Lower leg skin (tissue), 4 donors: ENCODE measurements around the gene DIABLO. TPM values are rescaled to one million over a fixed set of nuclear protein-coding genes. Genes with fewer than 3 reads are reported as not detected.
A peak's percentile ranks its signal among the peaks of the same experiment; 100 is the strongest.
"Not testable (repeated sequence)": the region's sequence is repeated elsewhere in the genome, so short reads cannot be mapped to it uniquely, and the experiment has no call there.

ENCODE experiments used
- DNase-seq, 2 donors: peaks; one replicate each; pipeline ENCODE4 v3.0.0-alpha.2; 2019; ENCODE audit warnings: low spot score in 2 of 2
- H3K4me3 ChIP-seq: fragments of 200-600 bp; sonication (generic); 2 replicates; pipeline ENCODE4 v1.5.1; 2017; ENCODE audit warnings: mild to moderate bottlenecking, low read depth; ENCODE audit not compliant: poor library complexity, severe bottlenecking
- CTCF ChIP-seq, 3 donors: fragments of 450-650 bp; IDR thresholded peaks; one replicate each; pipeline ENCODE4 v1.5.1; 2016; ENCODE audit warnings: antibody characterized with exemption in 3 of 3, mild to moderate bottlenecking in 3 of 3, moderate library complexity in 2 of 3
- POLR2A ChIP-seq, 2 donors: fragments of 450-650 bp; IDR thresholded peaks; one replicate each; pipeline ENCODE4 v1.6.1; 2016 to 2017; ENCODE audit warnings: antibody characterized with exemption in 2 of 2, mild to moderate bottlenecking in 1 of 2, moderate library complexity in 1 of 2
- WGBS, 2 donors: methylation state at CpG; one replicate each; pipeline ENCODE4 v1.1.5; 2018; 5-methylcytosine and 5-hydroxymethylcytosine counted together
- intact Hi-C: fragments of 100-400 bp; cut with DNase I; formaldehyde crosslinking; loops from one replicate; pipeline ENCODE4 v1.15.0; 2023; ENCODE audit warnings: low total_unique reads
- total RNA-seq, 4 donors: library from RNA; depleted of rRNA; stranded (reverse); fragments of >200 nt; gene quantifications; one replicate each; pipeline ENCODE4 v1.1.0, GENCODE V29; 2016

DIABLO gene
- total RNA-seq: 10 to 100 TPM; 35.5 to 43.9 (median 40.8) TPM

GRCh38 chr12:122225683-122226365 lies at the start of gene DIABLO:
Gene DIABLO, minus strand, starts transcription at chr12:122226052. Its CDS starts 38 bp downstream, at chr12:122226014.
- DNase-seq: peak; percentile 99 to 100
- intact Hi-C loops: no loop called here
- TF ChIP-seq POLR2A (IDR thresholded peaks at IDR 0.05) (peak in 1 of 2 donors; percentile 86), CTCF (IDR thresholded peaks at IDR 0.05) (no peak)
- 0 to 1% methylated on average over 46 to 70 of the region's 74 CpGs for whole genome bisulfite sequencing, 2 donors
- peak within 1 kb of the TSS; percentile 91 for H3K4me3 ChIP-seq

- no peak overlapping the region for H3K4me3 ChIP-seq
- intact Hi-C loops: no loop called here
- DNase-seq: no peak
- no peak for TF ChIP-seq CTCF (IDR thresholded peaks at IDR 0.05)
- no peak for TF ChIP-seq POLR2A (IDR thresholded peaks at IDR 0.05)
- 82 to 87% methylated on average over 8 of the region's 8 CpGs for WGBS, 2 donors
Observed at GRCh38 chr12:122275459-122275858, 49.6 kb upstream of the DIABLO start.

- intact Hi-C loops: no loop called here
- no peak for TF ChIP-seq CTCF (IDR thresholded peaks at IDR 0.05)
- no peak for TF ChIP-seq POLR2A (IDR thresholded peaks at IDR 0.05)
- H3K4me3 ChIP-seq: peak within 1 kb of the TSS; percentile 91
- DNase-seq: peak; percentile 97 to 99
- WGBS, 2 donors: 1% methylated on average over 36 to 52 of the region's 56 CpGs
Observed at GRCh38 chr12:122266230-122266901, 40.5 kb upstream of the DIABLO start, which contains the start of gene VPS33A. Gene VPS33A, minus strand, starts transcription at chr12:122266494. Its CDS starts 86 bp downstream, at chr12:122266408.

- no peak for TF ChIP-seq POLR2A (IDR thresholded peaks at IDR 0.05)
- intact Hi-C loops: no loop called here
- DNase-seq: peak in 1 of 2 donors; percentile 35
Observed at GRCh38 chr12:122265886-122266229, 40.0 kb upstream of the DIABLO start.

GRCh38 chr12:122265476-122265875 lies 39.6 kb upstream of the DIABLO start:
- no peak overlapping the region for H3K4me3 ChIP-seq
- WGBS, 2 donors: 18 to 20% methylated on average over 1 of the region's 1 CpG
- DNase-seq: no peak
- no peak for TF ChIP-seq CTCF (IDR thresholded peaks at IDR 0.05)
- TF ChIP-seq POLR2A (IDR thresholded peaks at IDR 0.05): no peak
- intact Hi-C loops: no loop called here

More at GRCh38 chr12:122265886-122266229, 40.0 kb upstream of the DIABLO start:
- 0 to 1% methylated on average over 9 to 17 of the region's 17 CpGs for WGBS, 2 donors
- H3K4me3 ChIP-seq: peak overlapping the region; percentile 91

- intact Hi-C loops, H3K4me3 ChIP-seq, DNase-seq: not testable (repeated sequence)
- 90 to 91% methylated on average over 14 of the region's 14 CpGs for WGBS, 2 donors
Observed at GRCh38 chr12:122260735-122261134, 34.9 kb upstream of the DIABLO start.

GRCh38 chr12:122258939-122259338 lies 33.1 kb upstream of the DIABLO start:
- 90 to 91% methylated on average over 4 of the region's 4 CpGs for WGBS, 2 donors
- intact Hi-C loops, DNase-seq, H3K4me3 ChIP-seq: not testable (repeated sequence)

GRCh38 chr12:122258462-122258861 lies 32.6 kb upstream of the DIABLO start:
- DNase-seq, intact Hi-C loops, H3K4me3 ChIP-seq: not testable (repeated sequence)
- 94 to 97% methylated on average over 4 of the region's 4 CpGs for WGBS, 2 donors
